K562 (cell line): Measurements from ENCODE around the gene CREB3L1. TPM values are rescaled to one million over a fixed set of nuclear protein-coding genes. Genes with fewer than 3 reads are reported as not detected.

Source experiments
- ATAC-seq: fragments of 200-7000 bp; cut with Tn5 transposase; 3 replicates; pipeline ENCODE4 v1.9.1; 2020; ENCODE audit warnings: moderate library complexity
- BruUV-seq: library from RNA; stranded (reverse); fragments of 400-500 nt; replicated peaks from 2 replicates; lab custom pipeline; 2021; lab: Mats Ljungman, UMichigan
- CTCF ChIA-PET: fragments of 300-600 bp; formaldehyde crosslinking; extraction: SDS; loops from one replicate; lab custom pipeline; 2021; ENCODE audit warnings: low intra/inter-chr PET ratio; lab: Yijun Ruan, JAX
- POLR2A ChIA-PET: fragments of 300-600, 350-650 bp; sonication (Branson Sonifier 250); formaldehyde crosslinking; extraction: SDS; loops from one replicate; lab custom pipeline; 2021; ENCODE audit warnings: antibody characterized with exemption, inconsistent platforms; lab: Yijun Ruan, JAX
- DNase-seq, 4 experiments: peaks; one replicate each; pipeline versions ENCODE4 v3.0.0 to v3.0.0-alpha.2; 2011 to 2018; ENCODE audit warnings: low spot score in 3 of 4, mixed read lengths in 3 of 4; ENCODE audit errors: extremely low read depth in 1 of 4
- FAIRE-seq: peaks from 2 replicates; lab custom pipeline; 2011; peaks lifted over from hg19 to GRCh38; lab: Jason Lieb, UNC
- H2AFZ ChIP-seq: 2 replicates; pipeline ENCODE4 v1.6.0; 2011; ENCODE audit warnings: low read depth, low read length, control low read depth, inconsistent platforms
- H3K27ac ChIP-seq: fragments of 200-600 bp; 3 replicates; pipeline ENCODE4 v1.8.0; 2011; ENCODE audit warnings: low read depth, mild to moderate bottlenecking, control low read depth, inconsistent platforms, low read length, moderate library complexity, mixed read lengths; ENCODE audit errors: extremely low read depth
- H3K27me3 ChIP-seq, 2 experiments: fragments of 300-600 bp in 1 of 2; 2 replicates in 1 of 2; 3 replicates in 1 of 2; pipeline versions ENCODE4 v1.6.0 to v1.8.0; 2011; ENCODE audit warnings: inconsistent platforms in 2 of 2, low read length in 2 of 2, mild to moderate bottlenecking in 1 of 2, mixed read lengths in 1 of 2, moderate library complexity in 1 of 2; ENCODE audit not compliant: control insufficient read depth in 2 of 2, insufficient read depth in 2 of 2
- H3K36me3 ChIP-seq: fragments of 300-600 bp; 3 replicates; pipeline ENCODE4 v1.8.0; 2011; ENCODE audit warnings: mild to moderate bottlenecking, low read length, inconsistent platforms; ENCODE audit not compliant: control insufficient read depth, insufficient read depth
- H3K4me1 ChIP-seq, 2 experiments: fragments of 200-600 bp in 1 of 2; replicated peaks in 1 of 2; 2 replicates in 1 of 2; 3 replicates in 1 of 2; pipeline versions ENCODE4 v1.5.1 to v1.8.0; 2011; ENCODE audit warnings: inconsistent platforms in 2 of 2, low read length in 2 of 2, mild to moderate bottlenecking in 1 of 2, mixed read lengths in 1 of 2, moderate library complexity in 1 of 2; ENCODE audit not compliant: control insufficient read depth in 2 of 2, insufficient read depth in 2 of 2
- H3K4me2 ChIP-seq: 2 replicates; pipeline ENCODE4 v1.6.1; 2011; ENCODE audit warnings: low read length, control low read depth, inconsistent platforms, mixed read lengths; ENCODE audit not compliant: insufficient read depth
- H3K4me3 ChIP-seq: fragments of 200-600 bp; sonication (generic), shearing (Covaris generic); 2 replicates; pipeline ENCODE4 v1.5.1; 2016; ENCODE audit warnings: control low read depth, inconsistent platforms
- H3K79me2 ChIP-seq: fragments of 200-600 bp; 3 replicates; pipeline ENCODE4 v1.8.0; 2011; ENCODE audit warnings: low read length, inconsistent platforms; ENCODE audit not compliant: control insufficient read depth, insufficient read depth
- H3K9ac ChIP-seq, 2 experiments: 2 replicates each; pipeline versions ENCODE4 v1.6.0 to v1.6.1; 2011; ENCODE audit warnings: low read depth in 2 of 2, low read length in 2 of 2, control low read depth in 1 of 2, inconsistent platforms in 1 of 2, mild to moderate bottlenecking in 1 of 2, mixed read lengths in 1 of 2; ENCODE audit not compliant: insufficient read depth in 1 of 2
- H3K9me1 ChIP-seq: one replicate; pipeline ENCODE4 v1.6.0; 2011; ENCODE audit warnings: inconsistent platforms, mild to moderate bottlenecking, low read length, moderate library complexity; ENCODE audit not compliant: control insufficient read depth, insufficient read depth
- H3K9me3 ChIP-seq: replicated peaks from 2 replicates; pipeline ENCODE4 v1.5.1; 2011; ENCODE audit warnings: low read depth, low read length, inconsistent platforms; ENCODE audit not compliant: control insufficient read depth, insufficient read depth
- H4K20me1 ChIP-seq: replicated peaks from 2 replicates; pipeline ENCODE4 v1.6.1; 2011; ENCODE audit warnings: low read length, inconsistent platforms, mixed read lengths; ENCODE audit not compliant: control insufficient read depth, insufficient read depth
- CEBPB ChIP-seq: fragments of 450-650 bp; IDR thresholded peaks from 2 replicates; pipeline ENCODE4 v1.6.1; 2016; ENCODE audit warnings: missing genetic modification characterization, missing compliant biosample characterization
- GATA2 ChIP-seq: sonication (generic); formaldehyde crosslinking; IDR thresholded peaks from 2 replicates; pipeline ENCODE4 v1.4.0; 2020; ENCODE audit warnings: mild to moderate bottlenecking, missing genetic modification reagents
- HDGF ChIP-seq: fragments of 450-650 bp; IDR thresholded peaks from 2 replicates; pipeline ENCODE4 v1.6.1; 2016
- MAFG ChIP-seq: fragments of 450-650 bp; conservative IDR thresholded peaks from 2 replicates; pipeline ENCODE4 v1.6.1; 2016; ENCODE audit warnings: missing genetic modification characterization, missing compliant biosample characterization
- PRPF4 ChIP-seq: fragments of 200-400 bp; formaldehyde crosslinking; IDR thresholded peaks from one replicate; pipeline ENCODE4 v1.6.1; 2017; ENCODE audit warnings: low read length, low read depth, mild to moderate bottlenecking; ENCODE audit not compliant: insufficient read depth, poor library complexity, severe bottlenecking
- WGBS: fragments of 100-300 bp; shearing (Covaris generic); methylation state at CpG from one replicate; pipeline ENCODE4 v1.1.6; 2016; ENCODE audit warnings: low coverage, mixed read lengths; ENCODE audit not compliant: insufficient coverage; ENCODE audit errors: missing lambda C conversion rate; 5-methylcytosine and 5-hydroxymethylcytosine counted together
- in situ Hi-C: fragments of 300-500 bp; cut with MboI; formaldehyde crosslinking; loops from 4 replicates; pipeline ENCODE4 v1.15.0; 2018; ENCODE audit warnings: inconsistent platforms, mixed read lengths
- intact Hi-C: fragments of 100-400 bp; cut with micrococcal nuclease; formaldehyde crosslinking; loops from 2 replicates; pipeline ENCODE4 v1.14.2; 2022
- polyA plus RNA-seq, 8 experiments: library from polyadenylated mRNA; depleted of rRNA in 4 of 8; stranded (reverse) in 5 of 8; unstranded in 3 of 8; fragments of >200 nt; fragmentation: Nextera tagmentation in 2 of 8; fragmentation: Illumina TruSeq in 1 of 8; extraction: Ambion mirVana in 2 of 8; extraction: Trizol in 1 of 8; gene quantifications; 2 replicates each; pipeline versions ENCODE4 v1.2.1 to v1.2.3, GENCODE V29; 2011 to 2014; ENCODE audit warnings: inconsistent platforms in 1 of 8, missing spikeins in 1 of 8
- total RNA-seq, 7 experiments: library from RNA; depleted of rRNA in 6 of 7; stranded (reverse); fragments of >200 nt in 6 of 7; fragmentation: Illumina TruSeq in 2 of 7; extraction: Trizol in 2 of 7; gene quantifications; 2 replicates each; pipeline versions ENCODE4 v1.2.1 to v1.2.3, GENCODE V29; 2011 to 2021; ENCODE audit warnings: low replicate concordance in 1 of 7
- TF ChIP-seq, protein P1 (sequence below): fragments of 450-650 bp; IDR thresholded peaks from 2 replicates; pipeline ENCODE4 v1.6.1; 2016; ENCODE audit warnings: mild to moderate bottlenecking, moderate library complexity
- TF ChIP-seq, protein P2 (sequence below): sonication (generic); formaldehyde crosslinking; IDR thresholded peaks from 2 replicates; pipeline ENCODE4 v1.8.0; 2022; ENCODE audit warnings: missing genetic modification reagents, mild to moderate bottlenecking, borderline replicate concordance

CREB3L1 gene
- total and polyA plus RNA-seq, 9 of the 15 experiments (the other 6 are each of a cell fraction or from before 2014, with no cell fraction given), result 1.2 to 27.6 (median 3.7) TPM

DNA sequence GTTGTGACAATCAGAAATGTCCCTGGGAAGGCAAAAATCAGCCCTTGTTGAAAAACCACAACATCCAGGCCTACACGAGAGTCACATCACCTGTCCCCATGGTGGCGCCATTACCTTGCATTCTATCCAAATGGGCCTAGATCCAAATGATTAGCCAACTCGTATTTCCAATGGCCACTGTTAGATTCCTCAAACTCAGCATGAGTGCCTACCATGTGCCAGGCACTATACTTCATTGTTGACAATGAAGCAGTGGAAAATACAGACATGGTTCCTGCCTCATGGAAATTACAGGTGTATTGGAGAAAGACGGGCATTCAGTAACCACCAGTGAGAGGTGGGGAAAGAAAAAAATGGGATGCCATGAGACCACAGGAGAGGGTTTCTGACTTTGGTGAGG is 29.8 kb upstream of the CREB3L1 start:
- Histone ChIP-seq H3K27ac (peak overlapping the region; percentile 87), H3K9me3 (no peaks in the 10 kb centered on the region), H3K9ac (no peak overlapping the region), H3K4me2 (no peak overlapping the region), H2AFZ (peak overlapping the region; percentile 79), H3K4me3 (no peak overlapping the region), H3K4me1 (peaks cover 43 to 59% of the 10 kb centered on the region in 2 experiments), H3K9me1 (no peaks in the 10 kb centered on the region), H3K79me2 (peaks cover 9% of the 10 kb centered on the region; the same call in 2 of the 3 replicates), H3K36me3 (no peaks in the 10 kb centered on the region; the same call in 2 of the 3 replicates), H4K20me1 (no peaks in the 10 kb centered on the region), H3K27me3 (no peaks in the 10 kb centered on the region)
- CTCF ChIA-PET, result interaction anchor here (0.6 to 2.0 kb wide), 4 partner anchors 61 to 133 kb away, joined by 3 to 20 read pairs (median 6); no protein-coding TSS in a partner anchor
- WGBS, result 26% methylated on average over 4 of the region's 4 CpGs
- POLR2A ChIA-PET, result no interaction called here
- DNase-seq (peak in 3 of 4 experiments; percentile 35 to 87 (median 71)), FAIRE-seq (peak; percentile 82), ATAC-seq (peak; percentile 9; the same call in 2 of the 3 replicates)
- in situ Hi-C loops, result loop anchor here (10.0 kb wide), 1 partner anchor 67 kb away; no protein-coding TSS in a partner anchor
- intact Hi-C loops, result loop anchor here (1.0 to 5.0 kb wide), 5 partner anchors 61 to 290 kb away; partner anchors contain the start of gene MDK
- BruUV-seq, result no TSS peak
- TF ChIP-seq, protein P1, sequence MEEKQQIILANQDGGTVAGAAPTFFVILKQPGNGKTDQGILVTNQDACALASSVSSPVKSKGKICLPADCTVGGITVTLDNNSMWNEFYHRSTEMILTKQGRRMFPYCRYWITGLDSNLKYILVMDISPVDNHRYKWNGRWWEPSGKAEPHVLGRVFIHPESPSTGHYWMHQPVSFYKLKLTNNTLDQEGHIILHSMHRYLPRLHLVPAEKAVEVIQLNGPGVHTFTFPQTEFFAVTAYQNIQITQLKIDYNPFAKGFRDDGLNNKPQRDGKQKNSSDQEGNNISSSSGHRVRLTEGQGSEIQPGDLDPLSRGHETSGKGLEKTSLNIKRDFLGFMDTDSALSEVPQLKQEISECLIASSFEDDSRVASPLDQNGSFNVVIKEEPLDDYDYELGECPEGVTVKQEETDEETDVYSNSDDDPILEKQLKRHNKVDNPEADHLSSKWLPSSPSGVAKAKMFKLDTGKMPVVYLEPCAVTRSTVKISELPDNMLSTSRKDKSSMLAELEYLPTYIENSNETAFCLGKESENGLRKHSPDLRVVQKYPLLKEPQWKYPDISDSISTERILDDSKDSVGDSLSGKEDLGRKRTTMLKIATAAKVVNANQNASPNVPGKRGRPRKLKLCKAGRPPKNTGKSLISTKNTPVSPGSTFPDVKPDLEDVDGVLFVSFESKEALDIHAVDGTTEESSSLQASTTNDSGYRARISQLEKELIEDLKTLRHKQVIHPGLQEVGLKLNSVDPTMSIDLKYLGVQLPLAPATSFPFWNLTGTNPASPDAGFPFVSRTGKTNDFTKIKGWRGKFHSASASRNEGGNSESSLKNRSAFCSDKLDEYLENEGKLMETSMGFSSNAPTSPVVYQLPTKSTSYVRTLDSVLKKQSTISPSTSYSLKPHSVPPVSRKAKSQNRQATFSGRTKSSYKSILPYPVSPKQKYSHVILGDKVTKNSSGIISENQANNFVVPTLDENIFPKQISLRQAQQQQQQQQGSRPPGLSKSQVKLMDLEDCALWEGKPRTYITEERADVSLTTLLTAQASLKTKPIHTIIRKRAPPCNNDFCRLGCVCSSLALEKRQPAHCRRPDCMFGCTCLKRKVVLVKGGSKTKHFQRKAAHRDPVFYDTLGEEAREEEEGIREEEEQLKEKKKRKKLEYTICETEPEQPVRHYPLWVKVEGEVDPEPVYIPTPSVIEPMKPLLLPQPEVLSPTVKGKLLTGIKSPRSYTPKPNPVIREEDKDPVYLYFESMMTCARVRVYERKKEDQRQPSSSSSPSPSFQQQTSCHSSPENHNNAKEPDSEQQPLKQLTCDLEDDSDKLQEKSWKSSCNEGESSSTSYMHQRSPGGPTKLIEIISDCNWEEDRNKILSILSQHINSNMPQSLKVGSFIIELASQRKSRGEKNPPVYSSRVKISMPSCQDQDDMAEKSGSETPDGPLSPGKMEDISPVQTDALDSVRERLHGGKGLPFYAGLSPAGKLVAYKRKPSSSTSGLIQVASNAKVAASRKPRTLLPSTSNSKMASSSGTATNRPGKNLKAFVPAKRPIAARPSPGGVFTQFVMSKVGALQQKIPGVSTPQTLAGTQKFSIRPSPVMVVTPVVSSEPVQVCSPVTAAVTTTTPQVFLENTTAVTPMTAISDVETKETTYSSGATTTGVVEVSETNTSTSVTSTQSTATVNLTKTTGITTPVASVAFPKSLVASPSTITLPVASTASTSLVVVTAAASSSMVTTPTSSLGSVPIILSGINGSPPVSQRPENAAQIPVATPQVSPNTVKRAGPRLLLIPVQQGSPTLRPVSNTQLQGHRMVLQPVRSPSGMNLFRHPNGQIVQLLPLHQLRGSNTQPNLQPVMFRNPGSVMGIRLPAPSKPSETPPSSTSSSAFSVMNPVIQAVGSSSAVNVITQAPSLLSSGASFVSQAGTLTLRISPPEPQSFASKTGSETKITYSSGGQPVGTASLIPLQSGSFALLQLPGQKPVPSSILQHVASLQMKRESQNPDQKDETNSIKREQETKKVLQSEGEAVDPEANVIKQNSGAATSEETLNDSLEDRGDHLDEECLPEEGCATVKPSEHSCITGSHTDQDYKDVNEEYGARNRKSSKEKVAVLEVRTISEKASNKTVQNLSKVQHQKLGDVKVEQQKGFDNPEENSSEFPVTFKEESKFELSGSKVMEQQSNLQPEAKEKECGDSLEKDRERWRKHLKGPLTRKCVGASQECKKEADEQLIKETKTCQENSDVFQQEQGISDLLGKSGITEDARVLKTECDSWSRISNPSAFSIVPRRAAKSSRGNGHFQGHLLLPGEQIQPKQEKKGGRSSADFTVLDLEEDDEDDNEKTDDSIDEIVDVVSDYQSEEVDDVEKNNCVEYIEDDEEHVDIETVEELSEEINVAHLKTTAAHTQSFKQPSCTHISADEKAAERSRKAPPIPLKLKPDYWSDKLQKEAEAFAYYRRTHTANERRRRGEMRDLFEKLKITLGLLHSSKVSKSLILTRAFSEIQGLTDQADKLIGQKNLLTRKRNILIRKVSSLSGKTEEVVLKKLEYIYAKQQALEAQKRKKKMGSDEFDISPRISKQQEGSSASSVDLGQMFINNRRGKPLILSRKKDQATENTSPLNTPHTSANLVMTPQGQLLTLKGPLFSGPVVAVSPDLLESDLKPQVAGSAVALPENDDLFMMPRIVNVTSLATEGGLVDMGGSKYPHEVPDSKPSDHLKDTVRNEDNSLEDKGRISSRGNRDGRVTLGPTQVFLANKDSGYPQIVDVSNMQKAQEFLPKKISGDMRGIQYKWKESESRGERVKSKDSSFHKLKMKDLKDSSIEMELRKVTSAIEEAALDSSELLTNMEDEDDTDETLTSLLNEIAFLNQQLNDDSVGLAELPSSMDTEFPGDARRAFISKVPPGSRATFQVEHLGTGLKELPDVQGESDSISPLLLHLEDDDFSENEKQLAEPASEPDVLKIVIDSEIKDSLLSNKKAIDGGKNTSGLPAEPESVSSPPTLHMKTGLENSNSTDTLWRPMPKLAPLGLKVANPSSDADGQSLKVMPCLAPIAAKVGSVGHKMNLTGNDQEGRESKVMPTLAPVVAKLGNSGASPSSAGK, result peak; percentile 75
- TF ChIP-seq CEBPB, result peak; percentile 54; the same call in 1 of the 2 replicates
- peak; percentile 20; the same call in 1 of the 2 replicates for TF ChIP-seq MAFG
- no peak for TF ChIP-seq PRPF4
- TF ChIP-seq GATA2 (CRISPR knock-in tag), result peak; percentile 99
- TF ChIP-seq, protein P2, sequence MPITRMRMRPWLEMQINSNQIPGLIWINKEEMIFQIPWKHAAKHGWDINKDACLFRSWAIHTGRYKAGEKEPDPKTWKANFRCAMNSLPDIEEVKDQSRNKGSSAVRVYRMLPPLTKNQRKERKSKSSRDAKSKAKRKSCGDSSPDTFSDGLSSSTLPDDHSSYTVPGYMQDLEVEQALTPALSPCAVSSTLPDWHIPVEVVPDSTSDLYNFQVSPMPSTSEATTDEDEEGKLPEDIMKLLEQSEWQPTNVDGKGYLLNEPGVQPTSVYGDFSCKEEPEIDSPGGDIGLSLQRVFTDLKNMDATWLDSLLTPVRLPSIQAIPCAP (CRISPR knock-in tag), result no peak
- 0 out of 2 replicates have a peak, but pooled peaks have one; percentile 43 for TF ChIP-seq HDGF
